Sigmoid colon (tissue), 7 donors: ENCODE results near the gene GALNS. TPM values are rescaled to one million over a fixed set of nuclear protein-coding genes. Genes with fewer than 3 reads are reported as not detected.

Experiments used
- DNase-seq: peaks from one replicate; pipeline ENCODE4 v3.0.0-alpha.2; 2019
- H3K27ac ChIP-seq, 4 donors: fragments of 200-600 bp; sonication (generic); one replicate each; pipeline ENCODE4 v1.5.1; 2016 to 2019; ENCODE audit warnings: mild to moderate bottlenecking in 1 of 4
- H3K27me3 ChIP-seq, 3 donors: fragments of 200-600 bp; sonication (generic); one replicate each; pipeline ENCODE4 v1.5.1; 2019; ENCODE audit warnings: mild to moderate bottlenecking in 1 of 3
- H3K36me3 ChIP-seq, 4 donors: fragments of 200-600 bp; sonication (generic); one replicate each; pipeline ENCODE4 v1.5.1; 2016 to 2019
- H3K4me1 ChIP-seq, 4 donors: fragments of 200-600 bp; sonication (generic); one replicate each; pipeline ENCODE4 v1.5.1; 2017 to 2019
- H3K4me3 ChIP-seq, 4 donors: fragments of 200-600 bp; sonication (generic); one replicate each; pipeline ENCODE4 v1.5.1; 2017 to 2019; ENCODE audit warnings: mild to moderate bottlenecking in 2 of 4, moderate library complexity in 1 of 4
- H3K9me3 ChIP-seq, 4 donors: fragments of 200-600 bp in 3 of 4; sonication (generic) in 3 of 4; one replicate each; pipeline versions ENCODE4 v1.5.1 to v1.6.1; 2013 to 2019
- EP300 ChIP-seq, 4 donors: sonication (generic); formaldehyde crosslinking; IDR thresholded peaks; one replicate each; pipeline ENCODE4 v1.6.1; 2017; ENCODE audit warnings: antibody characterized with exemption in 4 of 4
- POLR2A ChIP-seq, 2 donors: fragments of 450-650 bp; IDR thresholded peaks; one replicate each; pipeline ENCODE4 v1.6.1; 2016; ENCODE audit warnings: antibody characterized with exemption in 2 of 2, mild to moderate bottlenecking in 2 of 2, moderate library complexity in 2 of 2
- POLR2AphosphoS5 ChIP-seq, 4 donors: sonication (generic); formaldehyde crosslinking; IDR thresholded peaks; one replicate each; pipeline ENCODE4 v1.6.1; 2017; ENCODE audit warnings: antibody characterized with exemption in 4 of 4
- WGBS, 2 donors: extraction: QIAGEN DNeasy Blood & Tissue Kit; methylation state at CpG; one replicate each; pipeline ENCODE4 v1.1.7; 2013; 5-methylcytosine and 5-hydroxymethylcytosine counted together
- intact Hi-C: fragments of 100-400 bp; cut with DNase I; formaldehyde crosslinking; loops from one replicate; pipeline ENCODE4 v1.15.1; 2023
- polyA plus RNA-seq, 3 donors: library from polyadenylated mRNA; stranded (reverse); fragments of 200-250 nt; gene quantifications; one replicate each; pipeline ENCODE4 v1.2.3, GENCODE V29; 2013
- total RNA-seq, 4 donors: library from RNA; depleted of rRNA; stranded (reverse); fragments of >200 nt; gene quantifications; one replicate each; pipeline ENCODE4 v1.1.0, GENCODE V29; 2016
- TF ChIP-seq, protein P1 (sequence below), 4 experiments: fragments of 450-650 bp in 3 of 4; fragments of 200-600 bp in 1 of 4; IDR thresholded peaks; one replicate each; pipeline ENCODE4 v1.5.1; 2016 to 2019; ENCODE audit warnings: antibody characterized with exemption in 4 of 4, mild to moderate bottlenecking in 3 of 4, moderate library complexity in 2 of 4
- donor health status: healthy with polysubstance abuse.
- donor health status: Bipolar disorder and iron deficiency.
- donor health status: healthy.

Gene GALNS
- total and polyA plus RNA-seq, 7 donors: 6.2 to 50.4 (median 11.1) TPM

DNA sequence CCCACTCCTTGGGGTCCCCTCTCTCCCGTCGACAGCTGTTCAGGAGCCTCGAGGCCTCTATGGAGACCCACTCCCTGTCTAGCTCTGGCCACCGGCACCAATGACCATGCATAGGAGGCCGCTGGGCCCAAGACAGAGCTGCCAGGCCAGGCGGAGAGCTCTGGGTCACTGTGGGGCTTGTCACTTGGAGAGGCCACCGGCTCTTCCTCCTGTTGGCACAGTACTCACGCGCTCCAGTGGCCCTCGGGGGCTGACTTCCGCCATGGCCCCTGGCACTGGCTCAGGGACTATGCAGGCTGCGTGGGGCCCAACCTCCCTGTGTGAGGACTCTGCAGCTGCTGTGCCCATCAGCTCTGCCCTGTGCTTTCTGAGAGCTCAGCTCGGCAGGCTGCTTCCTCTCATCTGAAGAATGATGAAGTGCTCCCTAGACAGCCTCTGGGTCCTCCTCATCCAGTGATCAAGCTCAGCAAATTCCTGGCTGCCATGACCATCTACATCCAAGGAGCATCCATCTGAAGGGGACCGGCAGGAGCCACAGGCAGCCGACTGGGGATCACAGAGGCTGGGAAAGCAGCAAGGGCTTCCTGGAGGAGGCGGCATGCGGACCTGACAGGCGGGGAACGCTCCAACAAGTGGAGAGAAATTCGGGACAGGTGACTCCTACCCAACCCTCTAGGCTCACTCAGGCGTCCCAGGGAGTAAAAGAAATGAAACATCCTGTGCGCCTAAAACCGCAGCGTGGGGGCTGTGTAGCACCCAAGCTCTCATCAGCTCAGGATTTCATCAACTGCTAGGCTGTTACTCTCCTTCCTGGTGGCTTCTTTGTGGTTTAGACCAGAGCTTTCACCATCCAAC, 16.8 kb downstream of the GALNS start:
- Histone ChIP-seq H3K4me1 (no peaks in the 10 kb centered on the region), H3K4me3 (no peak overlapping the region), H3K27me3 (no peaks in the 10 kb centered on the region), H3K27ac (no peak overlapping the region), H3K36me3 (peaks cover 0 to 52% (median 21%) of the 10 kb centered on the region in 4 donors), H3K9me3 (no peaks in the 10 kb centered on the region)
- TF ChIP-seq, protein P1, sequence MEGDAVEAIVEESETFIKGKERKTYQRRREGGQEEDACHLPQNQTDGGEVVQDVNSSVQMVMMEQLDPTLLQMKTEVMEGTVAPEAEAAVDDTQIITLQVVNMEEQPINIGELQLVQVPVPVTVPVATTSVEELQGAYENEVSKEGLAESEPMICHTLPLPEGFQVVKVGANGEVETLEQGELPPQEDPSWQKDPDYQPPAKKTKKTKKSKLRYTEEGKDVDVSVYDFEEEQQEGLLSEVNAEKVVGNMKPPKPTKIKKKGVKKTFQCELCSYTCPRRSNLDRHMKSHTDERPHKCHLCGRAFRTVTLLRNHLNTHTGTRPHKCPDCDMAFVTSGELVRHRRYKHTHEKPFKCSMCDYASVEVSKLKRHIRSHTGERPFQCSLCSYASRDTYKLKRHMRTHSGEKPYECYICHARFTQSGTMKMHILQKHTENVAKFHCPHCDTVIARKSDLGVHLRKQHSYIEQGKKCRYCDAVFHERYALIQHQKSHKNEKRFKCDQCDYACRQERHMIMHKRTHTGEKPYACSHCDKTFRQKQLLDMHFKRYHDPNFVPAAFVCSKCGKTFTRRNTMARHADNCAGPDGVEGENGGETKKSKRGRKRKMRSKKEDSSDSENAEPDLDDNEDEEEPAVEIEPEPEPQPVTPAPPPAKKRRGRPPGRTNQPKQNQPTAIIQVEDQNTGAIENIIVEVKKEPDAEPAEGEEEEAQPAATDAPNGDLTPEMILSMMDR (IDR thresholded peaks at IDR 0.05): no peak
- TF ChIP-seq EP300 (IDR thresholded peaks at IDR 0.05) (no peak), POLR2A (IDR thresholded peaks at IDR 0.05) (no peak), POLR2AphosphoS5 (IDR thresholded peaks at IDR 0.05) (no peak)
- intact Hi-C loops: no loop called here
- WGBS, 2 donors: 95% methylated on average over 24 of the region's 24 CpGs
- no peak for DNase-seq

DNA sequence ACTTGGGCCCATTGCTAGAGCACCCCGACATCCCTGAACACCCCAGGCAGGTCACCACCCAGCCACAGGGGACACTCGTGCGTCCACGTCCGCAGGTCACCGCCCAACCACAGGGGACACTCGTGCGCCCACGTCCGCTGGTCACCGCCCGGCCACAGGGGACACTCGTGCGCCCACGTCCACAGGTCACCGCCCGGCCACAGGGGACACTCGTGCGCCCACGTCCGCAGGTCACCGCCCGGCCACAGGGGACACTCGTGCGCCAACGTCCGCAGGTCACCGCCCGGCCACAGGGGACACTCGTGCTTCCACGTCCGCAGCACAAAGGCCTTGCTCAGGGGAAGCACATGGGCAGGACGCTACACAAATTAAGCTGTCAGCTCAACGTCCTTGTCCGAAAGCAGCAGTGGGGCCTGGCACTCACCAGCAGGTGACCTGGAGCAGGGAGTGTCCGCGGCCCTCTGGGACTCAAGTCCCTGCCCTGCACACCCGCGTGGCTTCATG, 17.7 kb downstream of the GALNS start:
- H3K36me3 ChIP-seq: peaks cover 0 to 56% (median 21%) of the 10 kb centered on the region in 4 donors
- DNase-seq: no peak
- TF ChIP-seq POLR2A (IDR thresholded peaks at IDR 0.05) (no peak), EP300 (IDR thresholded peaks at IDR 0.05) (no peak), POLR2AphosphoS5 (IDR thresholded peaks at IDR 0.05) (no peak)
- TF ChIP-seq, protein P1 (IDR thresholded peaks at IDR 0.05): no peak
- 92 to 94% methylated on average over 39 of the region's 39 CpGs for WGBS, 2 donors
- H3K27ac ChIP-seq: no peak overlapping the region
- no peaks in the 10 kb centered on the region for H3K27me3 ChIP-seq
- intact Hi-C loops: no loop called here
- H3K9me3 ChIP-seq: no peaks in the 10 kb centered on the region
- no peak overlapping the region for H3K4me3 ChIP-seq
- no peaks in the 10 kb centered on the region for H3K4me1 ChIP-seq

DNA sequence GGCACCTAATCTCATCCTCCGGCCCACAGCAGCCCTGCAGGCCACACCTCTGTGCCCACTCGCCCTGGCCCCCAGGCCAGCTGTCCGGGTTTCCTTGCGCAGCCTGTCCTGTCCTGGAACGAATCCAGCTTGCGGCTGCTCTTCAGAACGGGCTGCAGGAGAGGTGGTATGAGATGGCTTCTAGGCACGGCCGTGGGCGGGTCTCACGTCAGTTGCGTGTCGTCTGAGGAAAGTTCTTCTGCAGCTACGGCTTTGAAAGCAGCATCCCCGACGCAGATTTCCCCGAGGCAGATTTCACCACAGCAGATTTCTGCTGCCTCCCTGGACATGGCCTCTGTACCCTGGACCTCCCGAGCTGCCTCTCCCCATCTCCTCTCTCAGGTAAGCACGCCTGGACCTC, 18.2 kb downstream of the GALNS start:
- Histone ChIP-seq H3K27ac (no peak overlapping the region), H3K4me3 (no peak overlapping the region), H3K36me3 (peaks cover 0 to 56% (median 21%) of the 10 kb centered on the region in 4 donors), H3K4me1 (no peaks in the 10 kb centered on the region), H3K27me3 (no peaks in the 10 kb centered on the region), H3K9me3 (no peaks in the 10 kb centered on the region)
- DNase-seq: no peak
- WGBS, 2 donors: 89 to 93% methylated on average over 19 of the region's 19 CpGs
- TF ChIP-seq POLR2AphosphoS5 (IDR thresholded peaks at IDR 0.05) (no peak), EP300 (IDR thresholded peaks at IDR 0.05) (no peak), POLR2A (IDR thresholded peaks at IDR 0.05) (no peak)
- TF ChIP-seq, protein P1 (IDR thresholded peaks at IDR 0.05): no peak
- intact Hi-C loops: no loop called here

DNA sequence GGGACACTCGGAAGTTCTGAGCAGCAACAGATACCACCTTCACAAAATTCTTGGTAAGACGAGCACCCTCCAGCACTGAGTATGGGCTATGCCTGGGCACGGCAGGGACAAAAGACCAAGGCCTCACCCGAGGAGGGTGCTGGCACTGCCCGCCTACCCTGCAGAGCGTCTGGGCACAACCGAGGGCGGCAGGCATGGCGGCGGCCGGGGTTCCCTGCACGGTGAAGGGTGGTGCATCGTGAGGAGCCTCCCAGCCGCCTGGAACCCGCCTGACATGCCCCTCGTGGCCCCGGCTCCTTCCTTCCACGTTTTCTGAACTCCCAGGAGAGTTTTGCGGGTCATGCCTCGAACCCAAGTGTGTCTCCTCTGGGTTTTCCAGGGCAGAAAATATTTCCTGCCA, 18.9 kb downstream of the GALNS start:
- 86 to 95% methylated on average over 20 of the region's 20 CpGs for WGBS, 2 donors
- intact Hi-C loops: no loop called here
- no peaks in the 10 kb centered on the region for H3K4me1 ChIP-seq
- no peak overlapping the region for H3K4me3 ChIP-seq
- no peak for TF ChIP-seq EP300 (IDR thresholded peaks at IDR 0.05)
- TF ChIP-seq, protein P1 (IDR thresholded peaks at IDR 0.05): no peak
- H3K27me3 ChIP-seq: no peaks in the 10 kb centered on the region
- DNase-seq: no peak
- no peak overlapping the region for H3K27ac ChIP-seq
- peaks cover 0 to 56% (median 21%) of the 10 kb centered on the region in 4 donors for H3K36me3 ChIP-seq
- H3K9me3 ChIP-seq: no peaks in the 10 kb centered on the region
